Activated T-helper 9 cell treated with anti-CD3 and anti-CD28 coated beads, Interleukin-2, amount 50 U/mL, for 16 hours (primary cell): ENCODE measurements around the gene TSSK3.

Source experiments
- DNase-seq: peaks from one replicate; pipeline ENCODE4 v3.0.0-alpha.2; 2020; ENCODE audit warnings: low read depth

Gene TSSK3

DNA sequence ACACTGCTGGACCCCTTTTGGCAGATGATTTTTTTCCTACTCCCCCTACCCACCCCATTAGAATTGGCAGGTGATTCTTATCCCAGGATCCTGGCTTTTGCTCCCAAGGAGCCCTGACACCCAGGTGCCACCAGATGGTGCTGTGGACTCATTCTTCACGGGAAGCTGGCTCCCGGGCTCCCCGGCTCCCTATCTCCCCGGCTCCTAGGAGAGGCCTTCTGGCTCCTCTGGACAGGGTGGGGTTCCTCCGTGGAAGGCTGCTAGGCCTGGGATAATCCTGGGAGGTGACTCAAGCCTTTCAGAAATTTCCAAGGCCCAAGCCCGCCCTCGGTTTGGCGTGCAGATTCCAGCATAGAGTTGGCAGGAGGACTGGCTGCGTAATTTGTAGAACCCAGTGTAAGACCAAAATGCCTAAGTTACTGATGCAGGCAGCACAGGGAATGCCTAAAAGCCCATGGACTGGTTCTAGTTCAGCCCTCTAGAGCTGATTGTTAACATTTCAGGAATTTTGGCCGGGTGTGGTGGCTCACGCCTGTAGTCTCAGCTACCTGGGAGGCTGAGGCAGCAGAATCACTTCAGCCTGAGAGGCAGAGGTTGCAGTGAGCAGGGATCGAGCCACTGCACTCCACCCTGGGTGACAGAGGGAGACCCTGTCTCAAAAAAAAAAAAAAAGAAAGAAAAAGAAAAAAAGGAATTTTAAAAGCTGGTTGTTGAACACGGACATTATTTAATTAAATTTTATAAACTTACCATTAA, 38.7 kb downstream of the TSSK3 start:
- DNase-seq = peak; percentile 35

DNA sequence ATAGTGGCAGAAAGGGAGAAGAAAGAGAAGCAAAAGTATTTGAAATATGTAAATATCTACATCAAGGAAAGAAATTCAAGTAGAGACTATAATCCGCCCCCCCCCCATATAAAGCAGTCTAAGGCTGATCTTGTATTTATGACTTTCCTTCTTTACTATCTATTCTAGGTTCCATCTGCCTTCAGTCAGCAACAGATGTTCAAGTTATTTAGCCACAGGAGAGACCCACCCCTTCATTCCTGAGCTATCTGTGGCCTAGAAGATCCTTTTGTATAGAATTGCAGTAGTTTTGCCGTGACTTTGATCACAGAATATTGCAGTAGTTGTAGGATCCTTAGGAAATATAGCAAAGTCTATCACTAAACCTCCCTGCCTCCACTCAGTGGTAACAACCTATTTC, 42.6 kb downstream of the TSSK3 start:
- DNase-seq = no peak

DNA sequence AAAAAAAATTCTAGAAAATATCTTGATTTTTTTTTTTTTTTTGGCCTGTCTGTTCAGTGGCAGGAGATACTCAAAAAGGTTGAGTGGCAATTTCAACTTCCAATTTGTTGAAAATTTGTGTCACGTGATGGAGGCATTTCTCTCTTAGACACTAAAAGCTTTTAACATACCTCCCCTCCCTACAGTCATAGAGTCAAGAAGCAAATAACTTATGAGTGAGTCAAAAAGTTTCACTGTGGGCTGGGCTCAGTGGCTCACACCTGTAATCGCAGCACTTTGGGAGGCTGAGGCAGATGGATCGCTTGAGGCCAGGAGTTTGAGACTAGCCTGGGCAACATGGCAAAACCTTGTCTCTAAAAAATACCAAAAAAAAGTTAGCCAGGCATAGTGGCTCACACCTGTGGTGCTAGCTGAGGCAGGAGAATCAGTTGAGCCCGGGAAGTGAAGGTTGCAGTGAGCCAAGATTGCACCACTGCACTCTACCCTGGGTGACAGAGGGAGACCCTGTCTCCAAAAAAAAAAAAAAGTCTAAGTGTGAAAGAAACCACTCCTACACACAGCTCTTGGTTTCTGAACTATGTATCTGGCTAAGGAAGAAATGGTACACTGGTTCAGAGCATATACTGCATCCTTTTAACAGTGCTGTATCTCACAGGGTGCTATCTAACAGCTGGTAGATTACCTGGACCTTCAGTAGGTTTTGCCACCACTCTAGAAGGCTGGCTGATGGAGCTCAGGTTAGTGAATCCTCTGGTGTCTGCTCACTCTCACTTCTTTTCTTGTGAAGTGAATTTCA, 43.5 kb downstream of the TSSK3 start:
- no peak for DNase-seq

DNA sequence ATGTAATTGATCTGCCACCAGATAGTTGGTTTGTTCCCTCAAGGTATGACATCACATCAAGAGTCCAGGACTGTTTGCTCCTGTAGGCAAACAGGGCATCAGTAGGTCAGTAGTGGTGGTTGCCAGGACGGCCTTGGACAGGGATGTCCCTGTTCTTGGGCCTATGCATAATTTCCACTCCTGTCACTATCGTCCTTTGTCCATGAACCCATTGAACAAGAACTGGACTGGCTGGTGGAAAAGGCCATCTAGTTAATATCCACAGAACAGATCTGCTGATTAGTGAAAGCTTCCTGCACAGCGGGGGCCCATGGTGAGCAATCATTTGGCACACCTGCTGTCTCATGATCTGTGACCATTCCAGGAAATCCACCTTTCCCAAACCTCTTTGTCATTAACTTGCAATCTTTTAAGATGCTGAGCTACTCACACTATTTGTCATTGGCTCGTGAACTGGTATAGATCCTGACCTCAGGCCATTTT, 44.3 kb downstream of the TSSK3 start:
- no peak for DNase-seq

DNA sequence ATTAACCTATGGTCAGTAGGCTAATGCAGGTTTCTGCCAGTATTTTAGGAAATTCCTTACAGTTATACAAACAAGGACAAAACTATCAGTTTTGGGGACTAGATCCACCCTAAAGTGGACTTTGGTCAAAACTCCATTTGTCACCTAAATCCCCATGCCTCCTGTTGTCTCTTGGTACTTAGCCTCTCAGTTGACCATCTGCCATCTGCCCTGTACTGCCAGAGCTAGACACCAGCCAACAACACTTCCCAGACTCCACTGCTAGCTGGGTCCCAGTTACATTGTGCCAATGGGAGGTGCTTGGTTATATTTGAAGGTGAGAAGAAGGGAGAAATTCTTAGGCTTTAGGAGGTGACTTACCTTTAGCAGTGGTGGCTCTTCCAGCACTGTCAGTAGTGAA, 48.9 kb downstream of the TSSK3 start:
- DNase-seq = no peak

DNA sequence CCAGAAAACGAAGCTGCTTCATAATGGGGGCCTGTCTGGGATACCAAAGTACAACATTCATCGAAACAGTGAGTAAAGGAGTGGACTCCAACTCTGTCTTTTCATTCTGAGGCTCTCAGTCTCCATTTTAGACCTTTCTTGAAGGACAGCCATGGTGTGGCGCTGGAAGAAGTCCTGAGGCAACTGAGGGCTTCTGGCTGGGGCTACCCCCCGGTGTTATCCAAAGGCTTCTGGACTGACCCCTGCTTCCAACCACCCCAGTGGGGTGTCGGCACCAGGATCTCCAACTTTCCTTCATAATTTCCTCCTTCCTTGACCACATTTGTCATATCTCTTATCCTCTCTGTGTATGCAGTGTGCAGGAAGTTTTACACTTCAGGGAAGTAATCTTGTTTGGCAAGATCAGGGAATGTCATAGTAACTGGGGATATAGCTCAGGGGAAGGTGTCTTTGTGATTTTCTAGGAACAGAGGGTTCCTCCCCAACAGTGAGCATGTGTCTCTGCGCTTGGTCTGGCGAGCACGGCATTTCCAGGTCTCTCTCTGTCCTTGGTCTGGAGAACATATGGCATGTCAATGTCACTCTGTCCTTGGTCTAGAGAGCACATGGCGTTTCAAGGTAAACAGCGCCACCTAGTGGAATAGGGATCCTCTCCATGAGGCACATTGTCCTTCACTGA, 51.3 kb downstream of the TSSK3 start:
- peak; percentile 49 for DNase-seq
